Neural cell (in vitro differentiated cells): Measurements from ENCODE around the gene ERBB3. TPM values are rescaled to one million over a fixed set of nuclear protein-coding genes. Genes with fewer than 3 reads are reported as not detected.

Experiments
- H2AFZ ChIP-seq: fragments of 200-600, 300-800 bp; sonication (generic), shearing (Covaris generic); 2 replicates; pipeline ENCODE4 v1.6.0; 2014; ENCODE audit warnings: low read depth, mild to moderate bottlenecking, antibody characterized with exemption, low read length, moderate library complexity
- H3F3A ChIP-seq: fragments of 200-600 bp; shearing (Covaris generic); 2 replicates; pipeline ENCODE4 v1.6.1; 2016; ENCODE audit warnings: mild to moderate bottlenecking, moderate library complexity, mixed read lengths, antibody characterized with exemption, low read length; ENCODE audit not compliant: insufficient read depth, poor library complexity, severe bottlenecking
- H3K27ac ChIP-seq: fragments of 200-600, 300-800 bp; sonication (generic), shearing (Covaris generic); 2 replicates; pipeline ENCODE4 v1.5.1; 2014; ENCODE audit warnings: mild to moderate bottlenecking, low read length, moderate library complexity
- H3K27me3 ChIP-seq: fragments of 300-800, 200-600 bp; sonication (generic), shearing (Covaris generic); 2 replicates; pipeline ENCODE4 v1.6.0; 2014; ENCODE audit warnings: mild to moderate bottlenecking, low read depth, low read length, moderate library complexity; ENCODE audit not compliant: insufficient read depth
- H3K36me3 ChIP-seq: fragments of 300-800, 200-600 bp; sonication (generic), shearing (Covaris generic); 2 replicates; pipeline ENCODE4 v1.5.1; 2014; ENCODE audit warnings: mild to moderate bottlenecking, antibody characterized with exemption, low read length, moderate library complexity; ENCODE audit not compliant: insufficient read depth
- H3K4me2 ChIP-seq: fragments of 300-800, 200-600 bp; sonication (generic), shearing (Covaris generic); 2 replicates; pipeline ENCODE4 v1.6.0; 2014; ENCODE audit warnings: mild to moderate bottlenecking, low read length
- H3K4me3 ChIP-seq: fragments of 300-800, 200-600 bp; sonication (generic), shearing (Covaris generic); 2 replicates; pipeline ENCODE4 v1.5.1; 2014; ENCODE audit warnings: mild to moderate bottlenecking, low read length, moderate library complexity
- H3K79me2 ChIP-seq: fragments of 200-600 bp; shearing (Covaris generic); replicated peaks from 2 replicates; pipeline ENCODE4 v1.6.0; 2014; ENCODE audit warnings: mild to moderate bottlenecking, low read length, moderate library complexity; ENCODE audit not compliant: insufficient read depth
- H3K9ac ChIP-seq: fragments of 300-800, 200-600 bp; sonication (generic), shearing (Covaris generic); 2 replicates; pipeline ENCODE4 v1.6.1; 2016; ENCODE audit warnings: mild to moderate bottlenecking, low read length, mixed read lengths
- H3K9me2 ChIP-seq: fragments of 200-600 bp; shearing (Covaris generic); 2 replicates; pipeline ENCODE4 v1.6.1; 2016; ENCODE audit warnings: mild to moderate bottlenecking, low read length, mixed read lengths; ENCODE audit not compliant: insufficient read depth
- H3K9me3 ChIP-seq: fragments of 200-600, 300-800 bp; sonication (generic), shearing (Covaris generic); 2 replicates; pipeline ENCODE4 v1.6.1; 2016; ENCODE audit warnings: mild to moderate bottlenecking, mixed run types, low read length, moderate library complexity, mixed read lengths
- H4K20me1 ChIP-seq: fragments of 200-600 bp; shearing (Covaris generic); 2 replicates; pipeline ENCODE4 v1.6.1; 2016; ENCODE audit warnings: mild to moderate bottlenecking, mixed run types; ENCODE audit not compliant: insufficient read depth
- CTCF ChIP-seq: fragments of 450-650 bp; IDR thresholded peaks from 2 replicates; pipeline ENCODE4 v1.5.1; 2014; ENCODE audit warnings: antibody characterized with exemption, mild to moderate bottlenecking, moderate library complexity; ENCODE audit not compliant: poor library complexity, severe bottlenecking
- EP300 ChIP-seq: fragments of 450-650 bp; conservative IDR thresholded peaks from 2 replicates; pipeline ENCODE4 v1.6.1; 2014; ENCODE audit warnings: antibody characterized with exemption, mild to moderate bottlenecking, moderate library complexity; ENCODE audit not compliant: poor library complexity, severe bottlenecking
- EZH2 ChIP-seq: fragments of 200-600, 300-800 bp; shearing (Covaris generic), sonication (generic); IDR thresholded peaks from 2 replicates; pipeline ENCODE4 v1.6.1; 2014; ENCODE audit warnings: antibody characterized with exemption, low read length, borderline replicate concordance, mild to moderate bottlenecking; ENCODE audit not compliant: insufficient read depth, poor library complexity, severe bottlenecking
- MXI1 ChIP-seq: fragments of 450-650 bp; conservative IDR thresholded peaks from 2 replicates; pipeline ENCODE4 v1.6.1; 2014; ENCODE audit warnings: antibody characterized with exemption, mild to moderate bottlenecking; ENCODE audit not compliant: poor library complexity, severe bottlenecking
- POLR2AphosphoS5 ChIP-seq: IDR thresholded peaks from 2 replicates; pipeline ENCODE4 v1.6.1; 2012
- RAD21 ChIP-seq: fragments of 450-650 bp; conservative IDR thresholded peaks from 2 replicates; pipeline ENCODE4 v1.6.1; 2014; ENCODE audit warnings: antibody characterized with exemption, mild to moderate bottlenecking, moderate library complexity
- REST ChIP-seq: IDR thresholded peaks from 2 replicates; pipeline ENCODE4 v1.6.1; 2012; ENCODE audit warnings: borderline replicate concordance
- SMC3 ChIP-seq: fragments of 450-650 bp; conservative IDR thresholded peaks from 2 replicates; pipeline ENCODE4 v1.6.1; 2014; ENCODE audit warnings: antibody characterized with exemption, mild to moderate bottlenecking, moderate library complexity; ENCODE audit not compliant: poor library complexity
- TAF1 ChIP-seq: IDR thresholded peaks from 2 replicates; pipeline ENCODE4 v1.6.1; 2012; ENCODE audit warnings: low read depth
- polyA plus RNA-seq: library from polyadenylated mRNA; depleted of rRNA; stranded (reverse); fragments of >200 nt; gene quantifications from 2 replicates; pipeline ENCODE4 v1.2.3, GENCODE V29; 2014

ERBB3 gene
- polyA plus RNA-seq, 1 donor from 2014 or later: 0.58 TPM

- Histone ChIP-seq H3K4me3 (no peak overlapping the region), H3K9me3 (no peaks in the 10 kb centered on the region), H3K27me3 (no peaks in the 10 kb centered on the region), H3K27ac (no peak overlapping the region), H3K4me2 (no peak overlapping the region), H3F3A (no peaks in the 10 kb centered on the region), H3K36me3 (no peaks in the 10 kb centered on the region), H3K79me2 (no peaks in the 10 kb centered on the region), H3K9me2 (no peaks in the 10 kb centered on the region), H4K20me1 (no peaks in the 10 kb centered on the region), H3K9ac (no peak overlapping the region), H2AFZ (no peak overlapping the region)
- TF ChIP-seq CTCF (no peak), TAF1 (no peak), EZH2 (no peak), EP300 (no peak), SMC3 (no peak), RAD21 (no peak), REST (no peak), POLR2AphosphoS5 (no peak), MXI1 (no peak)
These were observed 45.2 kb upstream of the ERBB3 start for GRCh38 chr12:56034586-56035332.

GRCh38 chr12:56037161-56037560, 42.8 kb upstream of the ERBB3 start:
- H3K79me2 ChIP-seq: peaks cover 2% of the 10 kb centered on the region
- no peaks in the 10 kb centered on the region for H3F3A ChIP-seq
- H3K27me3 ChIP-seq: no peaks in the 10 kb centered on the region
- H3K27ac ChIP-seq: no peak overlapping the region
- H2AFZ ChIP-seq: no peak overlapping the region
- H3K4me3 ChIP-seq: no peak overlapping the region
- no peak overlapping the region for H3K9ac ChIP-seq
- no peaks in the 10 kb centered on the region for H3K36me3 ChIP-seq
- no peaks in the 10 kb centered on the region for H3K9me2 ChIP-seq
- H3K4me2 ChIP-seq: no peak overlapping the region
- TF ChIP-seq EZH2 (no peak), TAF1 (no peak)
- no peaks in the 10 kb centered on the region for H3K9me3 ChIP-seq
- H4K20me1 ChIP-seq: no peaks in the 10 kb centered on the region
